Measurements from ENCODE around the gene PSMD13.
"Not testable (repeated sequence)": the region's sequence is repeated elsewhere in the genome, so short reads cannot be mapped to it uniquely, and the experiment has no call there.

The PSMD13 gene

GRCh38 chr11:282630-283360 is 46.0 kb downstream of the PSMD13 start:
- TF ChIP-seq POLR2AphosphoS5 (IDR thresholded peaks at IDR 0.05; ENCODE audit: low read depth, low read length), result no peak
- TF ChIP-seq TAF1 (IDR thresholded peaks at IDR 0.05; ENCODE audit: borderline replicate concordance, low read depth, low read length), result no peak
- TF ChIP-seq POLR2A (IDR thresholded peaks at IDR 0.05; ENCODE audit: low read depth, low read length), result no peak
- DNase-seq (ENCODE audit: insufficient read length), result peak; percentile 18
- FAIRE-seq, result no peak

GRCh38 chr11:283405-284104 is 46.8 kb downstream of the PSMD13 start:
- TF ChIP-seq POLR2AphosphoS5 (IDR thresholded peaks at IDR 0.05; ENCODE audit: low read depth, low read length) (no peak), TAF1 (IDR thresholded peaks at IDR 0.05; ENCODE audit: borderline replicate concordance, low read depth, low read length) (no peak), POLR2A (IDR thresholded peaks at IDR 0.05; ENCODE audit: low read depth, low read length) (no peak)
- FAIRE-seq (no peak), DNase-seq (ENCODE audit: insufficient read length) (no peak)

GRCh38 chr11:284105-285020 is 47.6 kb downstream of the PSMD13 start:
- peak; percentile 12 for DNase-seq (ENCODE audit: insufficient read length)
- no peak for FAIRE-seq
- no peak for TF ChIP-seq POLR2AphosphoS5 (IDR thresholded peaks at IDR 0.05; ENCODE audit: low read depth, low read length)
- no peak for TF ChIP-seq TAF1 (IDR thresholded peaks at IDR 0.05; ENCODE audit: borderline replicate concordance, low read depth, low read length)
- no peak for TF ChIP-seq POLR2A (IDR thresholded peaks at IDR 0.05; ENCODE audit: low read depth, low read length)

DNA sequence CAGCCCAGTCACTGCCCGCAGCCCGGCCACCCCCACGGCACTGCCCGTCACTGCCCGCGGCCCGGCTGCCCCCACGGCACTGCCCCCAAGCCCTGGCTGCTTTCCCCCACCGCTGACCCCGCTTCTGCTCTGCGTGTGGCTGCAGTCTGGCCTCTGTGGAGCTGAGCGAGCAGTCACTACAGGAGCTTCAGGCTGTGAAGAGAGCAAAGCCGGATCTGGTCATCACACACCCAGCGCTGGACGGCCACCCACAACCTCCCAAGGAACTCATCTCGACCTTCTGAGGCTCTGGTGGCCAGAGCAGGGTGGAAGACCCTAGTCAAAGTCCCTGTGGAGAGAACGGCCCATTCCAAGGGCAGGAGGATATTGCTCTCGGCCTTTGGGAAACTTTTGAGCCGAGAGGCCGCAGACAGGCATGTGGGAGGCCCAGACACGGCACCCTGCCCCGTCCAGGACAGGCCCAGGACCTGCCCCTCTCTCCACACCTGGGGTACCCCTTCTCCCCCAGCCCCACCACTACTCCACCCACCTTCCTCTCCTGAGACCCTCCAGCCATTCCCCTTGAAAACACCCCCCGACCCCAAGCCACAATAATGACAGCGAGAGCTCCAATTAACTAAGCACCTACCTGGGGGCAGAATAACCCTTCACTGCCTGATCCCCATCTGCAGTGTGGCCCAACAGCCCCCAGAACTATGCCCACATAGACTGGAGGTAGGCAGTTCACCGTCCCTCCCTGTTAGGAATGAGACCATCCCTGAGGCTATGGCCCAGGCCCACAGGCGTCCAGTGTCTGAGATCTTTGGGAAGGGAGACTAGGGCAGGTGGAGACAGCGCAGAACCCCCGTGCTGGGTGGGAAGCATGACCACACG is 48.5 kb downstream of the PSMD13 start:
- TF ChIP-seq POLR2A (IDR thresholded peaks at IDR 0.05; ENCODE audit: low read depth, low read length) (no peak), POLR2AphosphoS5 (IDR thresholded peaks at IDR 0.05; ENCODE audit: low read depth, low read length) (no peak), TAF1 (IDR thresholded peaks at IDR 0.05; ENCODE audit: borderline replicate concordance, low read depth, low read length) (no peak)
- DNase-seq (ENCODE audit: insufficient read length) (peak; percentile 12), FAIRE-seq (peak; percentile 36)

DNA sequence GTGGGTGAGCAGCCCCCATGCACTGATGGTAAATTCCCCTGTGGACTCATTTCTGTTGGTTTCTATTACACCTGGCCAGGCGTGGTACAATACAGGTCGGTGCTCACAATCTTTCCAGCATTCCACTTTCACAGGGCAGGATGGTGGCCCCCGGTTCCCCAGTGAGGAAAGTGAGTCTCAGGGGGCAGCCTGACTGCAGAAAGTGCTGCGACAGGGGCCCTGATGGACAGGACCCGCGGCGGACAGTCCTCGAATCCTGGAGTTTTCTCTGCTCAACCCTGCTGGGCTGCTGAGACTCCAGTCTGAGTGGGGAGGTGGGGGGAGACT is 49.1 kb downstream of the PSMD13 start:
- FAIRE-seq (no peak), DNase-seq (ENCODE audit: insufficient read length) (no peak)
- TF ChIP-seq POLR2AphosphoS5 (IDR thresholded peaks at IDR 0.05; ENCODE audit: low read depth, low read length), result no peak
- no peak for TF ChIP-seq POLR2A (IDR thresholded peaks at IDR 0.05; ENCODE audit: low read depth, low read length)
- TF ChIP-seq TAF1 (IDR thresholded peaks at IDR 0.05; ENCODE audit: borderline replicate concordance, low read depth, low read length), result no peak

DNA sequence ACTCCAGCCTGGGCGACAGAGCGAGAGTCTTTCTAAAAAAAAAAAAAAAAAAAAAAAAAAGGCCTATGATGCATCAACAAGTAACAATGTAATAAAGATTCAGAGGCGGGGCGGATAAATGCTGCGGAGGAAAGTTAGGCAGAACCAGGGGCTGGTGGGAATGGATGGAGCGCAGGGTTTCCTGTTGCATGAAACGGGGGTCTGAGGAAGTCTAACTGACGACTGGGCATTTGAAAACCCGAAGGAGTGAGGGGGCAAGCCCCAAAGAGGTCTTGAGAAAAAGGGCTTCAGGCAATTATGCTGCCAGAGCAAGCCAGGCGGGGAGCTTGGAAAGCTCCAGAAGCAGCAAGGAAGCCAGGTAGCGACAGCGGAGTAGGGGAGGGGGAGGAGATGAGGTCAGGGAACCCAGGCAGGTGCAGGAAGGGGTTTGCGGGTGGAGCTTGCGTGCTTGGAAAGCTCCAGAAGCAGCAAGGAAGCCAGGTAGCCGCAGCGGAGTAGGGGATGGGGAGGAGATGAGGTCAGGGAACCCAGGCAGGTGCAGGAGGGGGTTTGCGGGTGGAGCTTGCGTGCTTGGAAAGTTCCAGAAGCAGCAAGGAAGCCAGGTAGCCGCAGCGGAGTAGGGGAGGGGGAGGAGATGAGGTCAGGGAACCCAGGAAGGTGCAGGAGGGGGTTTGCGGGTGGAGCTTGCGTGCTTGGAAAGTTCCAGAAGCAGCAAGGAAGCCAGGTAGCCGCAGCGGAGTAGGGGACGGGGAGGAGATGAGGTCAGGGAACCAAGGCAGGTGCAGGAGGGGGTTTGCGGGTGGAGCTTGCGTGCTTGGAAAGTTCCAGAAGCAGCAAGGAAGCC is 50.4 kb downstream of the PSMD13 start:
- peak; percentile 18 for DNase-seq (ENCODE audit: insufficient read length)
- not testable (repeated sequence) for FAIRE-seq

GRCh38 chr11:287821-288477 is 51.2 kb downstream of the PSMD13 start:
- FAIRE-seq (no peak), DNase-seq (ENCODE audit: insufficient read length) (peak; percentile 17)
- TF ChIP-seq POLR2AphosphoS5 (IDR thresholded peaks at IDR 0.05; ENCODE audit: low read depth, low read length) (no peak), POLR2A (IDR thresholded peaks at IDR 0.05; ENCODE audit: low read depth, low read length) (no peak), TAF1 (IDR thresholded peaks at IDR 0.05; ENCODE audit: borderline replicate concordance, low read depth, low read length) (no peak)

DNA sequence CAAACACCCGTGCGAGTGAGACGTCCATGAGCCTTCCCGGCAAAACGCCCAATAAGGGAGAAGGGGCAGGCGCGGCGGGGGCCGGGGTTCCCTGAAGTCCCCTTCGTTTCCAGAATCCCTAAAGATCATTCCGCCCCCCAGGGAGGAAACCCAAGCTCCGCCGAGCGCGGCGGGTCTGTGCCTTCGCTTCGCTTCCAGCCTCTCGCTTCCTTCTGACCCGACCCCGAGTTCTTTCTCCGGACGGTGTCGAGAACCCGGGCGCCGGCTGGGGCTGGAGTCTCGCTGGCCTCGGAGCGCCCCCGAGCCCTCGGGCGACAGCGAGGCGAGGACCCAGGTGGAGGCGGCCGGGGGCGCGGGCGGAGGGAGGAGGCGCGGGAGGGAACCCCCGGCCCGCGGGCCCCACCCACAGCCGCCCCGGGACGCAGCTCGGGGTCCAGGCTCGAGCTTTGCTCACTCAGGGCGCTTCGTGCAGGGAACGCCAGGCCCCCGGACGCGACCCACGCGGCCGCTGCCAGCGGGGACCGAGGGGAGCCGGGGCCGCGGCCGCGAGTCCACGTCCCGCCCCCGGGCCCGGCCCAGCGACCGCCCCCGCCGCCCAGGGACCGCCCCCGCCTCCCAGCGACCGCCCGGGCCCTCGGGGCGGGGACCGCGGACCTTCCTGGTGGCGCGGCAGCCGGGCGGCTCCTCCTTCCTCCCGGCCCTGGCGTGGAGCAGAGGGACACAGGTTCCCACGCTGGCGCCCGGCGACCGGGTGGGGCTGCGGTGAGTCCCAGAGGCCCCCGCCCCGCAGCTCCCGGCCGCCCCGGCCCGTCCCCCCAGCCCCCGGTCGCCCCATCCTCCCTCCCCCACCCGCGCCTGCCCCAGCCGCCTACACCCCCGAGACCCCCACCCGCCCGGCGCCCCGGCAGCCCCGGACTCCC is 52.0 kb downstream of the PSMD13 start, which contains the start of gene PGGHG:
PGGHG (plus strand) TSS at position 649 of the 920 bp plus-strand sequence. CDS start 691 bp downstream, outside the sequence.
- TF ChIP-seq POLR2AphosphoS5 (IDR thresholded peaks at IDR 0.05; ENCODE audit: low read depth, low read length) (no peak), TAF1 (IDR thresholded peaks at IDR 0.05; ENCODE audit: borderline replicate concordance, low read depth, low read length) (no peak), POLR2A (IDR thresholded peaks at IDR 0.05; ENCODE audit: low read depth, low read length) (no peak)
- FAIRE-seq (peak; percentile 69), DNase-seq (ENCODE audit: insufficient read length) (peak; percentile 95)

- DNase-seq (ENCODE audit: insufficient read length), result no peak
- peak; percentile 83 for FAIRE-seq
- no peak for TF ChIP-seq TAF1 (IDR thresholded peaks at IDR 0.05; ENCODE audit: borderline replicate concordance, low read depth, low read length)
- TF ChIP-seq POLR2A (IDR thresholded peaks at IDR 0.05; ENCODE audit: low read depth, low read length), result no peak
- no peak for TF ChIP-seq POLR2AphosphoS5 (IDR thresholded peaks at IDR 0.05; ENCODE audit: low read depth, low read length)
These were observed 52.6 kb downstream of the PSMD13 start for GRCh38 chr11:289398-289711.

Measured in GM12892 (cell line).